Measurements from ENCODE around the gene DPYD. TPM values are rescaled to one million over a fixed set of nuclear protein-coding genes. Genes with fewer than 3 reads are reported as not detected.

DPYD gene
- total and polyA plus RNA-seq, 7 donors: 2.5 to 7.3 (median 5.1) TPM

- Histone ChIP-seq H3K27ac (no peak overlapping the region), H3K9me3 (no peaks in the 10 kb centered on the region), H3K4me1 (no peaks in the 10 kb centered on the region), H3K4me3 (no peak overlapping the region), H3K27me3 (ENCODE audit: insufficient read depth in 3 of 3, low read length in 2 of 3) (no peaks in the 10 kb centered on the region), H3K36me3 (ENCODE audit: insufficient read depth in 1 of 2, low read depth in 1 of 2) (no peaks in the 10 kb centered on the region)
- no peak for TF ChIP-seq CTCF (IDR thresholded peaks at IDR 0.05)
- WGBS, 3 donors: 48 to 57% (median 50%) methylated on average over 4 of the region's 4 CpGs
- ATAC-seq: no peak
- DNase-seq: no peak
- intact Hi-C loops (cut with DNase I): no loop called here
Measured at GRCh38 chr1:97082160-97082848, 838.5 kb downstream of the DPYD start.

- no peak overlapping the region for H3K27ac ChIP-seq
- ATAC-seq (no peak), DNase-seq (no peak)
- TF ChIP-seq CTCF (IDR thresholded peaks at IDR 0.05): no peak
- H3K4me3 ChIP-seq: no peak overlapping the region
- intact Hi-C loops (cut with DNase I): no loop called here
- H3K9me3 ChIP-seq: no peaks in the 10 kb centered on the region
- H3K27me3 ChIP-seq (ENCODE audit: insufficient read depth in 3 of 3, low read length in 2 of 3): no peaks in the 10 kb centered on the region
- no peaks in the 10 kb centered on the region for H3K36me3 ChIP-seq (ENCODE audit: insufficient read depth in 1 of 2, low read depth in 1 of 2)
- H3K4me1 ChIP-seq: no peaks in the 10 kb centered on the region
- 93 to 94% (median 94%) methylated on average over 6 of the region's 6 CpGs for WGBS, 3 donors
Measured at GRCh38 chr1:97078872-97079271, 842.0 kb downstream of the DPYD start.

- WGBS, 3 donors: 39 to 54% (median 52%) methylated on average over 2 of the region's 2 CpGs
- no peaks in the 10 kb centered on the region for H3K4me1 ChIP-seq
- no peak for TF ChIP-seq CTCF (IDR thresholded peaks at IDR 0.05)
- H3K27ac ChIP-seq: no peak overlapping the region
- intact Hi-C loops (cut with DNase I): no loop called here
- H3K4me3 ChIP-seq: no peak overlapping the region
- no peaks in the 10 kb centered on the region for H3K27me3 ChIP-seq (ENCODE audit: insufficient read depth in 3 of 3, low read length in 2 of 3)
- no peak for ATAC-seq
- no peaks in the 10 kb centered on the region for H3K9me3 ChIP-seq
- H3K36me3 ChIP-seq (ENCODE audit: insufficient read depth in 1 of 2, low read depth in 1 of 2): no peaks in the 10 kb centered on the region
- no peak for DNase-seq
Measured at GRCh38 chr1:97077221-97077620, 843.6 kb downstream of the DPYD start.

GRCh38 chr1:97074771-97075170 lies 846.1 kb downstream of the DPYD start:
- Histone ChIP-seq H3K9me3 (no peaks in the 10 kb centered on the region), H3K27me3 (ENCODE audit: insufficient read depth in 3 of 3, low read length in 2 of 3) (no peaks in the 10 kb centered on the region), H3K4me1 (no peaks in the 10 kb centered on the region), H3K4me3 (no peak overlapping the region), H3K36me3 (ENCODE audit: insufficient read depth in 1 of 2, low read depth in 1 of 2) (no peaks in the 10 kb centered on the region), H3K27ac (no peak overlapping the region)
- 71 to 74% (median 72%) methylated on average over 2 of the region's 2 CpGs for WGBS, 3 donors
- intact Hi-C loops (cut with DNase I): no loop called here
- ATAC-seq (no peak), DNase-seq (no peak)
- TF ChIP-seq CTCF (IDR thresholded peaks at IDR 0.05): no peak

GRCh38 chr1:97073936-97074335 lies 846.9 kb downstream of the DPYD start:
- intact Hi-C loops (cut with DNase I): no loop called here
- ATAC-seq (no peak), DNase-seq (no peak)
- Histone ChIP-seq H3K4me3 (no peak overlapping the region), H3K36me3 (ENCODE audit: insufficient read depth in 1 of 2, low read depth in 1 of 2) (no peaks in the 10 kb centered on the region), H3K4me1 (no peaks in the 10 kb centered on the region), H3K27me3 (ENCODE audit: insufficient read depth in 3 of 3, low read length in 2 of 3) (no peaks in the 10 kb centered on the region), H3K9me3 (no peaks in the 10 kb centered on the region), H3K27ac (no peak overlapping the region)
- 56 to 63% (median 56%) methylated on average over 2 of the region's 2 CpGs for WGBS, 3 donors
- no peak for TF ChIP-seq CTCF (IDR thresholded peaks at IDR 0.05)

All from psoas muscle (tissue), 8 donors.